Measurements from ENCODE around the gene VTI1A. TPM values are rescaled to one million over a fixed set of nuclear protein-coding genes. Genes with fewer than 3 reads are reported as not detected.
"Not testable (repeated sequence)": the region's sequence is repeated elsewhere in the genome, so short reads cannot be mapped to it uniquely, and the experiment has no call there.

The VTI1A gene
- total and polyA plus RNA-seq, 2 of the 4 experiments (the other 2 are of a cell fraction) = 9.7 to 24.9 TPM

- DNase-seq; H3K4me1 ChIP-seq (ENCODE audit: control insufficient read depth, insufficient read depth, low read length); H3K79me1 ChIP-seq (ENCODE audit: low read depth in 1 of 2, low read length in 2 of 2); H3K4me3 ChIP-seq (ENCODE audit: insufficient read depth, low read depth, low read length); H2AK5ac ChIP-seq (ENCODE audit: low read depth, low read length); H3K9me1 ChIP-seq (ENCODE audit: insufficient read depth, low read length); H4K8ac ChIP-seq (ENCODE audit: low read depth in 2 of 2, low read length in 2 of 2); H3K14ac ChIP-seq (replicated peaks; ENCODE audit: low read depth, low read length); H2BK120ac ChIP-seq (ENCODE audit: low read depth, low read length); H2AFZ ChIP-seq (replicated peaks; ENCODE audit: low read length, poor library complexity); POLR2A ChIA-PET (ENCODE audit: unreplicated experiment); dilution Hi-C loops (cut with HindIII; ENCODE audit: low sequenced_read_pairs, unreplicated experiment); H2BK15ac ChIP-seq (ENCODE audit: low read depth, low read length); H3K9me3 ChIP-seq (ENCODE audit: control insufficient read depth, insufficient read depth, low read length); intact Hi-C loops (cut with micrococcal nuclease); H3K27ac ChIP-seq (ENCODE audit: insufficient read depth, low read length); H2AK9ac ChIP-seq (replicated peaks; ENCODE audit: low read depth, low read length, poor library complexity); in situ Hi-C loops (cut with MboI; ENCODE audit: low sequenced_read_pairs); H3K4me2 ChIP-seq (ENCODE audit: low read depth, low read length); H3K23ac ChIP-seq (ENCODE audit: low read depth, low read length); H2BK20ac ChIP-seq (ENCODE audit: low read depth, low read length); H4K5ac ChIP-seq (ENCODE audit: low read depth, low read length); H3K9ac ChIP-seq (ENCODE audit: low read depth, low read length); H4K20me1 ChIP-seq (ENCODE audit: insufficient read depth, low read length); H4K91ac ChIP-seq (ENCODE audit: insufficient read depth, low read depth, low read length); BruUV-seq (replicated peaks); ATAC-seq (ENCODE audit: low read depth); H3K56ac ChIP-seq (ENCODE audit: extremely low read depth, insufficient read depth, low read length); H3K18ac ChIP-seq (ENCODE audit: low read depth, low read length); H3K27me3 ChIP-seq (ENCODE audit: control insufficient read depth, insufficient read depth, low read length); H3K4ac ChIP-seq (ENCODE audit: low read depth, low read length); H2BK5ac ChIP-seq (ENCODE audit: low read depth, low read length, poor library complexity, severe bottlenecking); H3K36me3 ChIP-seq (ENCODE audit: control insufficient read depth, insufficient read depth, low read length): not testable (repeated sequence)
- CTCF ChIA-PET = interaction anchor here (1.0 to 1.7 kb wide), 2 partner anchors 9 to 28 kb away, joined by 5 read pairs; no protein-coding TSS in a partner anchor
- WGBS, 2 experiments (ENCODE audit: extremely low coverage in 2 of 2, insufficient read length in 1 of 2) = no CpG with 5 or more reads among the region's 8 CpGs
Measured at GRCh38 chr10:112499985-112500384, 53.0 kb downstream of the VTI1A start.

Measured in IMR-90 (cell line).